GM19099 (cell line): ENCODE measurements around the gene TRAK1.

Experiments used
- POLR2A ChIP-seq: IDR thresholded peaks from 3 replicates; pipeline ENCODE4 v1.6.1; 2011; ENCODE audit warnings: low read depth; ENCODE audit not compliant: insufficient read length; ENCODE audit errors: extremely low read depth

Gene TRAK1

GRCh38 chr3:42180901-42181300 lies 89.7 kb downstream of the TRAK1 start:
- TF ChIP-seq POLR2A: no peak

DNA sequence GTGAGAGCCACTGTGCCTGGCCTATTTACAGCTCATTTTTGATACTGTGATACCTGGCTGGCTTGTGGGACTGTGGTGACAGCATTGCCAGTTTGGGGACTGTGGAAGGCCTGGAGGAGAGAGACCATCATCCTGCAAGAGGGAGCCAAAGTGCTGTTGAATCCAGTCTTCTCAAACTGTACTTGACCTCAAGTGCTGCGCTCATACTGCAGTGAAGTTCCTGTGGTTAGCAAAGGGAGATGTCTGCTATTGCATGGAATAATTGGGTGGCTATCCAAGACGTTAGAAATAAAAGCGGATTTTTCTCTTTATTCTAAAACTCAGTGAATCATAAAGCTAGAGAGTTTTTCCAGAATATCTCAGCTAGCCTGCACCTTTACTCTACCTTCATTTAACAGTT lies 91.4 kb downstream of the TRAK1 start:
- TF ChIP-seq POLR2A: no peak

- no peak for TF ChIP-seq POLR2A
These were observed 93.0 kb downstream of the TRAK1 start for GRCh38 chr3:42183991-42184632.

GRCh38 chr3:42184651-42185443 lies 93.7 kb downstream of the TRAK1 start:
- TF ChIP-seq POLR2A: no peak

DNA sequence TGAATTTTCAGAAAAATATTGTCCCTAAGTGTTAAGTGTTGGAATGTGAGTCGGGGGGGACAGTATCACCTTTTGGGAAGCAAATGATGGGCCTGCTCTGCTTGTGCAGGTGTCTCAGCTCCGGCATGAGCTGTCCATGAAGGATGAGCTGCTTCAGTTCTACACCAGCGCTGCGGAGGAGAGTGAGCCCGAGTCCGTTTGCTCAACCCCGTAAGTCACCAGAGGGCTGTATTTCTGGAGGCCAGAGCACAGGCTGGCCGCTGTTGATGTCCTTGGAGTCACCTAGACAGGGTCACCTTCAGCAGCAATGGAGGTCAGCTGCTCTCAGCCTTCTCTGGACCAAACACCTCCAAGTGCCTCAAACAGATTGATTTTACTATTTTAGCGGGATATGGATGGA lies 96.8 kb downstream of the TRAK1 start:
- no peak for TF ChIP-seq POLR2A

GRCh38 chr3:42188376-42188775 lies 97.2 kb downstream of the TRAK1 start:
- no peak for TF ChIP-seq POLR2A

DNA sequence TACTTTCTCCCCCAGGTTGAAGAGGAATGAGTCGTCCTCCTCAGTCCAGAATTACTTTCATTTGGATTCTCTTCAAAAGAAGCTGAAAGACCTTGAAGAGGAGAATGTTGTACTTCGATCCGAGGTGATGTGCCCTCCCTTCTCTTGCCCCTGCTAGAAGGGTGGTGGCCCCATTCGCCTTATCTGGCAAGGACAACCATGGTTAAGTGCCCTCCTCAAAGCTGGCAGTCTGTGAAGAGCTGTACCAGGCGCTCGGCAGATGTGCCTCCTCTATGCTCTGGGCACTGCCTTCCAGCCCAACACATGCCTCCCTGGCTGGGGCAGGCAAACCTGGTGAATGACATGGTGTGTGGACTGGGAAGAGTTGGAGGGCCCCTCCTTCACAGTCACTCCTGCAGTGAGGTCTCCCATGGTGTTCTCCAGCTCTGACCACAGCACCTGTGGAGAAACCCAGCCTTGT lies 97.9 kb downstream of the TRAK1 start:
- TF ChIP-seq POLR2A: no peak

- TF ChIP-seq POLR2A: no peak
These were observed 98.6 kb downstream of the TRAK1 start for GRCh38 chr3:42189736-42190135.

DNA sequence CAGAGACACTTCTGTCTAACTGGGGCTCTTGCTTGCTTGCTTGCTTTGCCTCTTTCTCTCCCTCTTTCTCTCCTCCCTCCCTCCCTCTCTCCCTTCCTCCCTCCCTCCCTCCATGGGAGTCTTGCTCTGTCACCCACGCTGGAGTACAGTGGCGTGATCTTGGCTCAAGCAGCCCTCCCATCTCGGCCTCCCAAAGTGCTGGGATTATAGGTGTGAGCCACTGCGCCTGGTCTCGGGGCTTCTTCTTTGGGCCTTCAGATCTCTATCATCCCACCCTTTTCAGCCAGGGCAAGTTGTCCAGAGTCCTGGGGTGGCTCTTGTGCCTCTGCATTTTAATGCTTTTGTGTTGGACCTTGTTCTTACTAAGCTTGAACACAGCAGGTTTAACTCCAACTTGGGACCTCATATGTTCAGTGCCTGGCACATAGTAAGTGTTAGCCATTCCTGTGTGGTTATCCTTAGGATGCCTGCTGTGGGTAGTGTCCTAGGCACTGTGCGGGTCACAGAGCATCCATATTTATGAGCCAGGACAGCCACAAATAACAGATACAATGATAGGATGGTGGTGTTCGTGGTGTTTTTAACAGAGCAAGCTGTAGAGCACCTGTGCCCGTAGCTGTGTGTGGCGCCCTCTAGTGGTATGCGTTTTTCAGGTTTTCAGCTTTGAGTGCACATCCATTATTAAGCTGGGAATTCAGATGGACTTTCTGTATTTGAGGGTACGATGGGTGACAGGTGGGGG lies 99.7 kb downstream of the TRAK1 start:
- no peak for TF ChIP-seq POLR2A

DNA sequence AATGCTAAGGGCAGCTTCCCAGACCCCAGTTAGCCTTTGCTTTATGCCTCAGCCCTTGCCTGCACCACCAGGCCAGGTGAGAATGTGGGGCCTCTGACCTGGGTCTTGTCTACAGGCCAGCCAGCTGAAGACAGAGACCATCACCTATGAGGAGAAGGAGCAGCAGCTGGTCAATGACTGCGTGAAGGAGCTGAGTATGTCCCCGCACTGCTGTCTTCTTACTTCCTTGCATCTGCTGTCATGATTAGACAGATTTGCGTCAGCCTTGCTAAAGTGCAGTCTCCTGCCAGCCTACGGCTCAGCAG lies 100.2 kb downstream of the TRAK1 start:
- no peak for TF ChIP-seq POLR2A

GRCh38 chr3:42192334-42193200 lies 101.4 kb downstream of the TRAK1 start:
- TF ChIP-seq POLR2A: no peak

- no peak for TF ChIP-seq POLR2A
These were observed 103.9 kb downstream of the TRAK1 start for GRCh38 chr3:42194943-42195510.

DNA sequence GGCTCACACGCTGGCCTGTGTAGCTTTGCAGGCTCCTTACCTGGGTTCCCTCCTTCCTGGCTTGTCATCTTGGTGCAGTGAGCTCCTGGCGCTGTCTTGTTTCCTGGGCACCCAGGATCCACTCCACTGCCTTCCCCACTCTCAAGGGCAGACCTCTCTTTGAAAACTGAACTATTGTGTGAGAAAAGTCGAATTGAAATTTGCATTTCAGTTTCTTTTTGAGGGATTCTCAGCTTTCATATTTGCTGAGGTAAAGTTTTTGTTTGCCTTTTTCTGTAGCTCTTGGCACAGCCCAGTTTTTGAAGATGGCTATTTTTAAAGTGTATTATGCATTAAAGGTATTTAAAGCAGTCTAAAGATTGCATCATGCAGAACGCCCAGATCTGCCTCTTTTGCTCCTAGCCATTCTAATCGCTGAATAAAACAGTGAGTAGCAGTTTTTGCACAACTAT lies 104.7 kb downstream of the TRAK1 start:
- peak; percentile 39 for TF ChIP-seq POLR2A

- no peak for TF ChIP-seq POLR2A
These were observed 107.6 kb downstream of the TRAK1 start for GRCh38 chr3:42198709-42199108.
